Measurements from ENCODE around the gene HES7. TPM values are rescaled to one million over a fixed set of nuclear protein-coding genes. Genes with fewer than 3 reads are reported as not detected.
A peak's percentile ranks its signal among the peaks of the same experiment; 100 is the strongest.

HES7 gene
- total RNA-seq, 1 experiment from 2014 or later = 3.1 TPM

GRCh38 chr17:8072341-8072728, 51.6 kb downstream of the HES7 start:
- Mint-ChIP-seq H3K4me1 (peaks cover 28% of the 10 kb centered on the region), H3K27me3 (ENCODE audit: low read depth) (peaks cover 96% of the 10 kb centered on the region)
- ATAC-seq = peak; percentile 17

GRCh38 chr17:8071496-8071895, 52.4 kb downstream of the HES7 start:
- ATAC-seq (no peak), DNase-seq (ENCODE audit: low spot score) (no peak)
- POLR2A ChIA-PET = no interaction called here
- CTCF ChIA-PET = interaction anchor here (1.1 to 13.0 kb wide), 4 partner anchors 11 to 47 kb away, joined by 5 to 380 read pairs (median 10); partner anchors contain the start of genes ALOX12B and ALOXE3
- no peak for TF ChIP-seq FOXP1 (CRISPR knock-in tag; IDR thresholded peaks at IDR 0.05; ENCODE audit: borderline replicate concordance)
- no peak for TF ChIP-seq ZNF232 (CRISPR knock-in tag; IDR thresholded peaks at IDR 0.05)
- no peak for TF ChIP-seq IRF1 (CRISPR knock-in tag; IDR thresholded peaks at IDR 0.05)
- H3K9me3 Mint-ChIP-seq = no peaks in the 10 kb centered on the region
- no peaks in the 10 kb centered on the region for H3K36me3 Mint-ChIP-seq
- H3K27ac Mint-ChIP-seq = no peak overlapping the region
- H3K4me3 Mint-ChIP-seq = peak overlapping the region; percentile 76
- peaks cover 35% of the 10 kb centered on the region for H3K4me1 Mint-ChIP-seq
- peaks cover 87% of the 10 kb centered on the region for H3K27me3 Mint-ChIP-seq (ENCODE audit: low read depth)

More at GRCh38 chr17:8072341-8072728, 51.6 kb downstream of the HES7 start:
- no peak overlapping the region for H3K27ac Mint-ChIP-seq
- H3K4me3 Mint-ChIP-seq = peak overlapping the region; percentile 76
- ChIA-PET CTCF (interaction anchor here (0.8 to 13.0 kb wide), 9 partner anchors 8 to 82 kb away, joined by 3 to 380 read pairs (median 14); partner anchors contain the start of genes ALOX12B and ALOXE3), POLR2A (no interaction called here)
- peak; percentile 47 for DNase-seq (ENCODE audit: low spot score)
- H3K9me3 Mint-ChIP-seq = no peaks in the 10 kb centered on the region
- no peak for TF ChIP-seq ZBTB21 (CRISPR knock-in tag; IDR thresholded peaks at IDR 0.05; ENCODE audit: borderline replicate concordance)
- no peak for TF ChIP-seq ZNF219 (CRISPR knock-in tag; IDR thresholded peaks at IDR 0.05; ENCODE audit: borderline replicate concordance)
- no peak for TF ChIP-seq GRHL2 (CRISPR knock-in tag; IDR thresholded peaks at IDR 0.05; ENCODE audit: insufficient replicate concordance, severe bottlenecking)
- TF ChIP-seq ZNF416 (CRISPR knock-in tag; IDR thresholded peaks at IDR 0.05) = no peak
- TF ChIP-seq STAT6 (CRISPR knock-in tag; conservative IDR thresholded peaks at IDR 0.05; ENCODE audit: low read depth) = no peak
- TF ChIP-seq NFATC4 (CRISPR knock-in tag; IDR thresholded peaks at IDR 0.05) = no peak
- no peak for TF ChIP-seq HMGXB4 (CRISPR knock-in tag; IDR thresholded peaks at IDR 0.05)
- no peak for TF ChIP-seq ZNF423 (CRISPR knock-in tag; IDR thresholded peaks at IDR 0.05)
- TF ChIP-seq E2F1 (CRISPR knock-in tag; IDR thresholded peaks at IDR 0.05) = no peak
- TF ChIP-seq IRF2 (CRISPR knock-in tag; IDR thresholded peaks at IDR 0.05; ENCODE audit: borderline replicate concordance, low read depth) = no peak
- no peak for TF ChIP-seq ZNF396 (CRISPR knock-in tag; IDR thresholded peaks at IDR 0.05; ENCODE audit: borderline replicate concordance)
- no peak for TF ChIP-seq PREB (CRISPR knock-in tag; IDR thresholded peaks at IDR 0.05; ENCODE audit: borderline replicate concordance)
- TF ChIP-seq TEAD4 (CRISPR knock-in tag; IDR thresholded peaks at IDR 0.05) = no peak
- no peak for TF ChIP-seq NR2C2 (CRISPR knock-in tag; IDR thresholded peaks at IDR 0.05)
- no peak for TF ChIP-seq SMAD3 (CRISPR knock-in tag; IDR thresholded peaks at IDR 0.05; ENCODE audit: borderline replicate concordance)
- H3K36me3 Mint-ChIP-seq = no peaks in the 10 kb centered on the region

Small RNAs within 50 kb of the gene (microRNA-seq; reads per million reads assigned to microRNA genes)
- gene MIR4314 (ENCODE audit: borderline number of aligned reads) (not detected), gene MIR6883 (ENCODE audit: borderline number of aligned reads) (not detected)

Other genes with a start within 250 kb of the HES7 start
- gene CHD3, start 235.3 kb downstream of the HES7 start, total RNA-seq (2021) = 38.9 to 42.0 TPM (median 39.5 TPM) in 3 replicates
- 0.83 to 1.8 TPM (median 0.94 TPM) in 3 replicates for gene RNF227, start 207.8 kb downstream of the HES7 start, total RNA-seq (2021)
- 3.2 to 6.7 TPM (median 6.5 TPM) in 3 replicates for gene KCNAB3, start 194.2 kb downstream of the HES7 start, total RNA-seq (2021)
- gene TRAPPC1, start 192.2 kb downstream of the HES7 start, total RNA-seq (2021) = 99.7 to 135 TPM (median 125 TPM) in 3 replicates
- 37.0 to 39.7 TPM (median 38.5 TPM) in 3 replicates for gene CNTROB, start 191.9 kb downstream of the HES7 start, total RNA-seq (2021)
- 0.87 to 1.9 TPM (median 1.1 TPM) in 3 replicates for gene GUCY2D, start 121.5 kb downstream of the HES7 start, total RNA-seq (2021)
- 0.22 to 0.87 TPM (median 0.73 TPM) in 3 replicates for gene ALOX15B, start 85.0 kb downstream of the HES7 start, total RNA-seq (2021)
- 0.72 to 1.8 TPM (median 0.82 TPM) in 3 replicates for gene ALOX12B, start 36.4 kb downstream of the HES7 start, total RNA-seq (2021)
- 0.48 to 0.81 TPM (median 0.62 TPM) in 3 replicates for gene ALOXE3, start 5.6 kb downstream of the HES7 start, total RNA-seq (2021)
- 30.6 to 46.9 TPM (median 34.0 TPM) in 3 replicates for gene PER1, start 28.3 kb upstream of the HES7 start, total RNA-seq (2021)
- gene VAMP2, start 38.8 kb upstream of the HES7 start, total RNA-seq (2021) = 24.1 to 27.4 TPM (median 24.3 TPM) in 3 replicates
- 11.3 to 17.2 TPM (median 11.9 TPM) in 3 replicates for gene TMEM107, start 52.3 kb upstream of the HES7 start, total RNA-seq (2021)
- gene BORCS6, start 66.1 kb upstream of the HES7 start, total RNA-seq (2021) = 5.0 to 5.6 TPM (median 5.1 TPM) in 3 replicates
- gene AURKB, start 86.5 kb upstream of the HES7 start, total RNA-seq (2021) = 180 to 215 TPM (median 183 TPM) in 3 replicates
- 36.1 to 42.5 TPM (median 40.4 TPM) in 3 replicates for gene CTC1, start 124.0 kb upstream of the HES7 start, total RNA-seq (2021)
- 229 to 246 TPM (median 229 TPM) in 3 replicates for gene PFAS, start 125.2 kb upstream of the HES7 start, total RNA-seq (2021)
- gene RANGRF, start 164.6 kb upstream of the HES7 start, total RNA-seq (2021) = 32.7 to 36.8 TPM (median 34.6 TPM) in 3 replicates
- 4.5 to 7.6 TPM (median 5.4 TPM) in 3 replicates for gene SLC25A35, start 171.3 kb upstream of the HES7 start, total RNA-seq (2021)
- 1.5 to 2.8 TPM (median 1.8 TPM) in 3 replicates for gene ARHGEF15, start 186.1 kb upstream of the HES7 start, total RNA-seq (2021)
- gene ODF4, start 215.7 kb upstream of the HES7 start, total RNA-seq (2021) = not detected in 3 replicates